ENCODE results near the gene CLASP1. TPM values are rescaled to one million over a fixed set of nuclear protein-coding genes. Genes with fewer than 3 reads are reported as not detected.

The CLASP1 gene
- total and polyA plus RNA-seq, 8 donors: 5.7 to 188 (median 20.8) TPM

DNA sequence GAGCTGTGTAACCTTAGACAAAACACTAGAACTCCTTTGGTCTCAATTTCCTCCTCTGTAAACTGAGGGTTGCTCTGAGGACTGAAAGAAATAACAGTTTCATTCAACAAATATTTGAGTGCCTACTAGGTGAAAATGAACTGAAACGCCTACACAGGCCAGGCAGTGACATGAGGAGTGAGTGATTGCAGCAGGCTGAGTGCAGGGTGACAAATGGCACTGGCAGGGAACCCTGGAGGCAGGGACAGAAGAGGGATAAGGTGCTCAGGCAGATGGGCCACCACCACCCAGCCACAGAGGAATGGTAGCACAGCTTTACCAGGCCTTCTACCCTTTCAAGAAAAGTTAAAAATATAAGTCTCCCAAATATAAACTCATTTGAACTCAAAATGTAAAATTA lies 130.1 kb downstream of the CLASP1 start:
- Histone ChIP-seq H3K4me1 (peaks cover 0 to 12% (median 0%) of the 10 kb centered on the region in 4 donors), H3K36me3 (peaks cover 15 to 89% (median 84%) of the 10 kb centered on the region in 4 donors), H3K27ac (no peak overlapping the region), H3K4me3 (no peak overlapping the region), H3K9me3 (no peaks in the 10 kb centered on the region), H3K27me3 (no peaks in the 10 kb centered on the region)
- WGBS, 5 donors: 71 to 91% (median 85%) methylated on average over 1 of the region's 1 CpG
- DNase-seq: no peak
- intact Hi-C loops (cut with DNase I; ENCODE audit: low total_unique reads): no loop called here
- TF ChIP-seq EP300 (IDR thresholded peaks at IDR 0.05) (no peak), POLR2A (IDR thresholded peaks at IDR 0.05) (no peak), CTCF (IDR thresholded peaks at IDR 0.05) (no peak), POLR2AphosphoS5 (IDR thresholded peaks at IDR 0.05) (no peak)

- Histone ChIP-seq H3K4me3 (no peak overlapping the region), H3K9me3 (no peaks in the 10 kb centered on the region), H3K36me3 (peaks cover 9 to 70% (median 61%) of the 10 kb centered on the region in 4 donors), H3K27ac (peak overlapping the region in 1 of 5 donors; percentile 14), H3K4me1 (peaks cover 0 to 8% (median 0%) of the 10 kb centered on the region in 4 donors), H3K27me3 (no peaks in the 10 kb centered on the region)
- no peak for DNase-seq
- TF ChIP-seq CTCF (IDR thresholded peaks at IDR 0.05): no peak
- no peak for TF ChIP-seq POLR2AphosphoS5 (IDR thresholded peaks at IDR 0.05)
- no peak for TF ChIP-seq POLR2A (IDR thresholded peaks at IDR 0.05)
- no peak for TF ChIP-seq EP300 (IDR thresholded peaks at IDR 0.05)
- intact Hi-C loops (cut with DNase I; ENCODE audit: low total_unique reads): no loop called here
- 86 to 98% (median 94%) methylated on average over 3 of the region's 3 CpGs for WGBS, 5 donors
These were observed 135.5 kb downstream of the CLASP1 start for GRCh38 chr2:121513597-121514333.

DNA sequence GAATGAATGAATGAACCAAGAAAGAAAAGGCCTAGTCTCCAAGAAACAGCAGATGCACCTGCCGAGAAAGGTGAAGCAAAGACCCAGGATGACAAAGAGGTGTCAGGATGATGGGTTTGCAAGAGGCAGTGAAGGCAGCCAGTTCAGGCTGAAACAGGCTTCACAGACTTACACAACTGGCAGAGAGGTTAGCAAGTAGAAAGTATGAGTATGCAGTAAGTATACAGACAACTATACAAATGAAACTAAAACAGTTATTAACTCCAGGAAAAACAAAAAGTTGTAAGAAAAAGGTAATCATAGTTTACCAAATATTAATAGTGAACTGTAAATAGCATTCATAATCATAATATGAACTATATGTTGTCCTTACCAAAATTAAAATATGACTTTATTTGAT lies 138.4 kb downstream of the CLASP1 start:
- DNase-seq: no peak
- Histone ChIP-seq H3K4me1 (peaks cover 0 to 8% (median 0%) of the 10 kb centered on the region in 4 donors), H3K9me3 (no peaks in the 10 kb centered on the region), H3K27me3 (no peaks in the 10 kb centered on the region), H3K36me3 (peaks cover 9 to 46% (median 42%) of the 10 kb centered on the region in 4 donors), H3K27ac (no peak overlapping the region), H3K4me3 (no peak overlapping the region)
- intact Hi-C loops (cut with DNase I; ENCODE audit: low total_unique reads): no loop called here
- TF ChIP-seq EP300 (IDR thresholded peaks at IDR 0.05) (no peak), POLR2AphosphoS5 (IDR thresholded peaks at IDR 0.05) (no peak), POLR2A (IDR thresholded peaks at IDR 0.05) (no peak), CTCF (IDR thresholded peaks at IDR 0.05) (no peak)
- 88 to 100% (median 97%) methylated on average over 1 of the region's 1 CpG for WGBS, 5 donors

- intact Hi-C loops (cut with DNase I; ENCODE audit: low total_unique reads): no loop called here
- no peaks in the 10 kb centered on the region for H3K9me3 ChIP-seq
- peaks cover 0 to 37% (median 35%) of the 10 kb centered on the region in 4 donors for H3K36me3 ChIP-seq
- no peak overlapping the region for H3K4me3 ChIP-seq
- H3K27ac ChIP-seq: no peak overlapping the region
- no peaks in the 10 kb centered on the region for H3K27me3 ChIP-seq
- DNase-seq: no peak
- 90 to 100% (median 96%) methylated on average over 1 of the region's 1 CpG for WGBS, 5 donors
- peaks cover 0 to 7% (median 0%) of the 10 kb centered on the region in 4 donors for H3K4me1 ChIP-seq
- no peak for TF ChIP-seq EP300 (IDR thresholded peaks at IDR 0.05)
- TF ChIP-seq CTCF (IDR thresholded peaks at IDR 0.05): no peak
- no peak for TF ChIP-seq POLR2AphosphoS5 (IDR thresholded peaks at IDR 0.05)
- no peak for TF ChIP-seq POLR2A (IDR thresholded peaks at IDR 0.05)
These were observed 142.6 kb downstream of the CLASP1 start for GRCh38 chr2:121506621-121507020.

Measured in stomach (tissue), 9 donors.